ENCODE results near the gene TRPC6. TPM values are rescaled to one million over a fixed set of nuclear protein-coding genes. Genes with fewer than 3 reads are reported as not detected.

The TRPC6 gene
- total and polyA plus RNA-seq, 2 donors (not counting 1 experiment from before 2014, with no cell fraction given) = 4.6 to 26.4 TPM

DNA sequence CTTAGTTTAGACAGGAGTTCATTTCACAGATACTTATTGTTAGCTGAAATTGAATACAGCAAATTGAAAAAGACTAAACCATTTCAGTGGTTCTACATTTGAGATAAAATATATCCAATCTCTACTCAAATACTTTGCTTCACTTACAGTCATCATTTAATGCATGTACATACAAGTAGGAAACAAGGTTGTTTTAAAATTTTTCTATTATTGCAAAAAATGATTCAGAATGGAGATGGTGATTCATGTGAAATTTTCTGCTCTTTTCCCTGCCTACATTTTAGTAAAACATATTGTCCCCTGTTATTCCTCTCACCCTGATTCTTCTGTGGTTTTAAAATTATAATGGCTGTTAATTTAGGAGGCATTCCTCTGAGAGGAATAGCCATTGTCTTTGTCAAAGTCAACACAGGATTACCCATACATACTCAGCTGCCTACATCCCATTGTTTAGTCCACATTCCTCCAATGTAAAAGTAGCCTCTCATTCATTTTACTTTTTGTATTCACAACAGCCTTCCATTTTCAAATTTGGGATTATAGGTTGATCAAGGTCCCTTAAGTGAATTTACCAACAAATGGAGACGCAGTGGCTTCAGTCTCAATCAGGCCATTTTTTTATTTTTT lies 60.1 kb downstream of the TRPC6 start:
- Histone ChIP-seq H3K9ac (ENCODE audit: insufficient read depth, low read length) (no peak overlapping the region), H4K20me1 (ENCODE audit: control insufficient read depth, extremely low read depth, insufficient read depth, low read length) (no peaks in the 10 kb centered on the region), H3K9me3 (ENCODE audit: control insufficient read depth, insufficient read depth, low read depth, low read length) (no peaks in the 10 kb centered on the region), H3K79me2 (ENCODE audit: control insufficient read depth, insufficient read depth, low read length) (no peaks in the 10 kb centered on the region), H2AFZ (ENCODE audit: low read length) (no peak overlapping the region), H3K27ac (ENCODE audit: insufficient read depth, low read length) (no peak overlapping the region), H3K4me3 (replicated peaks in 1 of 4; ENCODE audit: control extremely low read depth in 1 of 4, insufficient read depth in 1 of 4, low read depth in 3 of 4, low read length in 4 of 4) (no peak overlapping the region), H3K4me2 (ENCODE audit: extremely low read depth, insufficient read depth, low read length) (no peak overlapping the region), H3K4me1 (ENCODE audit: control insufficient read depth, extremely low read depth, insufficient read depth, low read length) (no peaks in the 10 kb centered on the region), H3K27me3 (ENCODE audit: control insufficient read depth, insufficient read depth, low read length) (no peaks in the 10 kb centered on the region), H3K36me3 (ENCODE audit: control insufficient read depth, insufficient read depth, low read length) (no peaks in the 10 kb centered on the region)
- DNase-seq (ENCODE audit: low read depth in 2 of 2) = no peak
- TF ChIP-seq EZH2 (IDR thresholded peaks at IDR 0.05; ENCODE audit: low read length, missing control alignments) = no peak
- TF ChIP-seq, protein P1, sequence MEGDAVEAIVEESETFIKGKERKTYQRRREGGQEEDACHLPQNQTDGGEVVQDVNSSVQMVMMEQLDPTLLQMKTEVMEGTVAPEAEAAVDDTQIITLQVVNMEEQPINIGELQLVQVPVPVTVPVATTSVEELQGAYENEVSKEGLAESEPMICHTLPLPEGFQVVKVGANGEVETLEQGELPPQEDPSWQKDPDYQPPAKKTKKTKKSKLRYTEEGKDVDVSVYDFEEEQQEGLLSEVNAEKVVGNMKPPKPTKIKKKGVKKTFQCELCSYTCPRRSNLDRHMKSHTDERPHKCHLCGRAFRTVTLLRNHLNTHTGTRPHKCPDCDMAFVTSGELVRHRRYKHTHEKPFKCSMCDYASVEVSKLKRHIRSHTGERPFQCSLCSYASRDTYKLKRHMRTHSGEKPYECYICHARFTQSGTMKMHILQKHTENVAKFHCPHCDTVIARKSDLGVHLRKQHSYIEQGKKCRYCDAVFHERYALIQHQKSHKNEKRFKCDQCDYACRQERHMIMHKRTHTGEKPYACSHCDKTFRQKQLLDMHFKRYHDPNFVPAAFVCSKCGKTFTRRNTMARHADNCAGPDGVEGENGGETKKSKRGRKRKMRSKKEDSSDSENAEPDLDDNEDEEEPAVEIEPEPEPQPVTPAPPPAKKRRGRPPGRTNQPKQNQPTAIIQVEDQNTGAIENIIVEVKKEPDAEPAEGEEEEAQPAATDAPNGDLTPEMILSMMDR (conservative IDR thresholded peaks at IDR 0.05 in 1 of 2, IDR thresholded peaks at IDR 0.05 in 1 of 2; ENCODE audit: low read depth in 1 of 2, low read length in 2 of 2) = no peak

DNA sequence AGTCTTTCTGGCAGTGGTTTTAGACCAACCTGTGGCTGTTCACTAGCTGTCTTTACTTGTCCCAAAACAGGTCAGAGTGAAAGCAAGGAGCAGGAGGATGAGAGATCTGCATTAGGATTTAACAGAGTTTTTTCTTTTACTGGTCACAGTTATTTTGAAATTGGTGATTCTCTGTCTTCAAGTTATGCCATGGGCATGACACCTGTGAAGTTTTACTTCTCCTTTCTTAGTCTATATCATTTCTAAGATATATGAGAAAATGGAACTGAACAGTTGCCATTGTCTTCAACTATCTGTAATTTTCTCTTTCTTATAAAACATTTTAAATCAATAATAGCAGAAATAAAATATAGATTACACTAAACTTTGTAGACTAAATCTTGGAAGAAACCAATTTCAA lies 60.6 kb downstream of the TRPC6 start:
- TF ChIP-seq, protein P1 (conservative IDR thresholded peaks at IDR 0.05 in 1 of 2, IDR thresholded peaks at IDR 0.05 in 1 of 2; ENCODE audit: low read depth in 1 of 2, low read length in 2 of 2) = no peak
- no peak for TF ChIP-seq EZH2 (IDR thresholded peaks at IDR 0.05; ENCODE audit: low read length, missing control alignments)
- H2AFZ ChIP-seq (ENCODE audit: low read length) = no peak overlapping the region
- H3K4me1 ChIP-seq (ENCODE audit: control insufficient read depth, extremely low read depth, insufficient read depth, low read length) = no peaks in the 10 kb centered on the region
- H3K4me3 ChIP-seq (replicated peaks in 1 of 4; ENCODE audit: control extremely low read depth in 1 of 4, insufficient read depth in 1 of 4, low read depth in 3 of 4, low read length in 4 of 4) = no peak overlapping the region
- H3K4me2 ChIP-seq (ENCODE audit: extremely low read depth, insufficient read depth, low read length) = no peak overlapping the region
- no peaks in the 10 kb centered on the region for H3K36me3 ChIP-seq (ENCODE audit: control insufficient read depth, insufficient read depth, low read length)
- H3K9ac ChIP-seq (ENCODE audit: insufficient read depth, low read length) = no peak overlapping the region
- no peak for DNase-seq (ENCODE audit: low read depth in 2 of 2)
- no peaks in the 10 kb centered on the region for H3K79me2 ChIP-seq (ENCODE audit: control insufficient read depth, insufficient read depth, low read length)
- no peaks in the 10 kb centered on the region for H3K9me3 ChIP-seq (ENCODE audit: control insufficient read depth, insufficient read depth, low read depth, low read length)
- H3K27ac ChIP-seq (ENCODE audit: insufficient read depth, low read length) = no peak overlapping the region
- no peaks in the 10 kb centered on the region for H3K27me3 ChIP-seq (ENCODE audit: control insufficient read depth, insufficient read depth, low read length)
- no peaks in the 10 kb centered on the region for H4K20me1 ChIP-seq (ENCODE audit: control insufficient read depth, extremely low read depth, insufficient read depth, low read length)

DNA sequence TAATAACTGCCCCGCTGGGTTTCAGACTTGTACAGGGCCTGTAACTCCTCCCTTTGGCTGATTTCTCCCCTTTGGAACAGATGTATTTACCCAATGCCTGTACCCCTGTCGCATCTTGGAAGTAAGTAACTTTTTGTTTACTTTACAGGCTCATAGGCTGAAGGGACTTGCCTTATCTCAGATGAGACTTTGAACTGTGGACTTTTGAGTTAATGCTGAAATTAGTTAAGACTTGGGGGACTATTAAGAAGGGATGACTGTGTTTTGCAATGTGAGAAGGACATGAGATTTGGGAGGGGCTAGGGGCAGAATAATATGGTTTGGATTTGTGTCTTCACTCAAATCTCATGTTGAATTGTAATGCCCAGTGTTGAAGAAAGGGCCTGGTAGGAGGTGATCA lies 62.0 kb downstream of the TRPC6 start:
- H3K4me1 ChIP-seq (ENCODE audit: control insufficient read depth, extremely low read depth, insufficient read depth, low read length) = no peaks in the 10 kb centered on the region
- no peaks in the 10 kb centered on the region for H3K36me3 ChIP-seq (ENCODE audit: control insufficient read depth, insufficient read depth, low read length)
- no peak overlapping the region for H2AFZ ChIP-seq (ENCODE audit: low read length)
- no peak overlapping the region for H3K9ac ChIP-seq (ENCODE audit: insufficient read depth, low read length)
- H3K27ac ChIP-seq (ENCODE audit: insufficient read depth, low read length) = no peak overlapping the region
- no peaks in the 10 kb centered on the region for H4K20me1 ChIP-seq (ENCODE audit: control insufficient read depth, extremely low read depth, insufficient read depth, low read length)
- no peak for DNase-seq (ENCODE audit: low read depth in 2 of 2)
- H3K4me3 ChIP-seq (replicated peaks in 1 of 4; ENCODE audit: control extremely low read depth in 1 of 4, insufficient read depth in 1 of 4, low read depth in 3 of 4, low read length in 4 of 4) = no peak overlapping the region
- no peak overlapping the region for H3K4me2 ChIP-seq (ENCODE audit: extremely low read depth, insufficient read depth, low read length)
- no peaks in the 10 kb centered on the region for H3K79me2 ChIP-seq (ENCODE audit: control insufficient read depth, insufficient read depth, low read length)
- TF ChIP-seq EZH2 (IDR thresholded peaks at IDR 0.05; ENCODE audit: low read length, missing control alignments) = no peak
- TF ChIP-seq, protein P1 (conservative IDR thresholded peaks at IDR 0.05 in 1 of 2, IDR thresholded peaks at IDR 0.05 in 1 of 2; ENCODE audit: low read depth in 1 of 2, low read length in 2 of 2) = no peak
- no peaks in the 10 kb centered on the region for H3K9me3 ChIP-seq (ENCODE audit: control insufficient read depth, insufficient read depth, low read depth, low read length)
- no peaks in the 10 kb centered on the region for H3K27me3 ChIP-seq (ENCODE audit: control insufficient read depth, insufficient read depth, low read length)
